OCI-LY1 (cell line): Measurements from ENCODE around the gene ADCY9.

ENCODE experiments used
- EZH2 ChIP-seq: fragments of 200-600 bp; sonication (generic), shearing (Covaris generic); IDR thresholded peaks from 2 replicates; pipeline ENCODE4 v1.8.0; 2017; ENCODE audit warnings: borderline replicate concordance, mixed run types, mild to moderate bottlenecking, antibody characterized with exemption, low read length, moderate library complexity, mixed read lengths
- TF ChIP-seq, protein P1 (sequence below): fragments of 200-600 bp; sonication (generic), shearing (Covaris generic); IDR thresholded peaks from 2 replicates; pipeline ENCODE4 v1.5.1; 2017; ENCODE audit warnings: mild to moderate bottlenecking, antibody characterized with exemption, low read length, moderate library complexity, mixed read lengths

DNA sequence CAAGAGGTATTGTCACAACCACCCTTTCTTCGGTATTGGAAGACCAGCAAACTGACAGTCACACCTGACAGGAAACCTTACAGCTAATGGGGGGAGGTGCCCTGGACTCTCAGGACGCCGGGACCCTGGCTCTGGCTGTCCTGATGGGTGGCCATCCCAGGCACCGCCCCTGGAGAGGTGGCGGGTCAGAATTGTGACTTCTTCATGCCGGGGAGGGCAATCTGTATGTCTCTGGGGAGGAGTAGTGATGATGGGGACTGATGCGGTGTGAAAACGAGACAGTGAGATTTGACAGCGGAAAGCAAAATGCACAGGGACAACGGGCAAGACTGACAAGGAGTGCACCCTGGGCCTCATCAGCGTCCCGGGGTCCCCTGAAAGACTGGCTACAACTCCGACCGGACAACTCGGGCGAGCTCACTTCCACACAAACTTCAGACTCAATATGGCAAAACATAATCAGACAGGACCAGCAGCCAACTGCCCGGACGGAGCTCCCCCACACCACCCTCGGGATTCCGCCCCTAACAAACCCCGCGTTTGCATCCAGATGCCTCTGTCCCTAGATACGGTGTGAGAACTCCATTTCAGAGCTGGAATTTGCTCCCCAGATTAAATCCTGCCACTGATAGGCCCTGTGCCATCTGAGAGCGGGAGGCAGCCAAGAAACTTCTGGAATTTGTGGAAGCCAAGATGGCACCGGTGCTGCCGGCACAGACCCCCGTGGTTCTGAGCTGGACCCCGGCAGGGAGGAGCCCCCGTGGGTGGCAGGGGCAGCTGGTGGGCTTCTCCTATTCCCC is 152.2 kb downstream of the ADCY9 start:
- TF ChIP-seq, protein P1, sequence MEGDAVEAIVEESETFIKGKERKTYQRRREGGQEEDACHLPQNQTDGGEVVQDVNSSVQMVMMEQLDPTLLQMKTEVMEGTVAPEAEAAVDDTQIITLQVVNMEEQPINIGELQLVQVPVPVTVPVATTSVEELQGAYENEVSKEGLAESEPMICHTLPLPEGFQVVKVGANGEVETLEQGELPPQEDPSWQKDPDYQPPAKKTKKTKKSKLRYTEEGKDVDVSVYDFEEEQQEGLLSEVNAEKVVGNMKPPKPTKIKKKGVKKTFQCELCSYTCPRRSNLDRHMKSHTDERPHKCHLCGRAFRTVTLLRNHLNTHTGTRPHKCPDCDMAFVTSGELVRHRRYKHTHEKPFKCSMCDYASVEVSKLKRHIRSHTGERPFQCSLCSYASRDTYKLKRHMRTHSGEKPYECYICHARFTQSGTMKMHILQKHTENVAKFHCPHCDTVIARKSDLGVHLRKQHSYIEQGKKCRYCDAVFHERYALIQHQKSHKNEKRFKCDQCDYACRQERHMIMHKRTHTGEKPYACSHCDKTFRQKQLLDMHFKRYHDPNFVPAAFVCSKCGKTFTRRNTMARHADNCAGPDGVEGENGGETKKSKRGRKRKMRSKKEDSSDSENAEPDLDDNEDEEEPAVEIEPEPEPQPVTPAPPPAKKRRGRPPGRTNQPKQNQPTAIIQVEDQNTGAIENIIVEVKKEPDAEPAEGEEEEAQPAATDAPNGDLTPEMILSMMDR, result no peak
- TF ChIP-seq EZH2, result no peak
